Stimulated activated naive CD4-positive, alpha-beta T cell treated with Interleukin-2 at 50 U/mL for 16 hours (primary cell): ENCODE measurements around the gene NEURL2.
"Not testable (repeated sequence)": the region's sequence is repeated elsewhere in the genome, so short reads cannot be mapped to it uniquely, and the experiment has no call there.

ENCODE experiments used
- DNase-seq: peaks from one replicate; lab custom pipeline; 2025; lab: John Stamatoyannopoulos, UW

NEURL2 gene

GRCh38 chr20:45898285-45898684 is 7.3 kb upstream of the NEURL2 start:
- no peak for DNase-seq

DNA sequence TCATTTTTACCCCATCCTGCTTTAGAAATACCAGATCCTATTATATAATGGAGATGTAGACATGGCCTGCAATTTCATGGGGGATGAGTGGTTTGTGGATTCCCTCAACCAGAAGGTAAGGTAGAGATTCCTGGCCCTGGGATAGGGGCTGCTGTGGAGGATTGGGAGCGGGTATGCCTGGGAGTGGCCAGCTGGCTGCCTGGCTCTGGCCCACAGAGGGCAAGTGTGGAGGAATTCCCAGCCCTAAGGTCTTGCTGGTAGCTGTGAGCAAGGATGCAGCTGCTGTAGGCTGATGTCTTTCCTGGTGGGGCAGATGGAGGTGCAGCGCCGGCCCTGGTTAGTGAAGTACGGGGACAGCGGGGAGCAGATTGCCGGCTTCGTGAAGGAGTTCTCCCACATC is 6.7 kb upstream of the NEURL2 start:
- DNase-seq, result no peak

GRCh38 chr20:45897289-45897688 is 6.3 kb upstream of the NEURL2 start:
- no peak for DNase-seq

DNA sequence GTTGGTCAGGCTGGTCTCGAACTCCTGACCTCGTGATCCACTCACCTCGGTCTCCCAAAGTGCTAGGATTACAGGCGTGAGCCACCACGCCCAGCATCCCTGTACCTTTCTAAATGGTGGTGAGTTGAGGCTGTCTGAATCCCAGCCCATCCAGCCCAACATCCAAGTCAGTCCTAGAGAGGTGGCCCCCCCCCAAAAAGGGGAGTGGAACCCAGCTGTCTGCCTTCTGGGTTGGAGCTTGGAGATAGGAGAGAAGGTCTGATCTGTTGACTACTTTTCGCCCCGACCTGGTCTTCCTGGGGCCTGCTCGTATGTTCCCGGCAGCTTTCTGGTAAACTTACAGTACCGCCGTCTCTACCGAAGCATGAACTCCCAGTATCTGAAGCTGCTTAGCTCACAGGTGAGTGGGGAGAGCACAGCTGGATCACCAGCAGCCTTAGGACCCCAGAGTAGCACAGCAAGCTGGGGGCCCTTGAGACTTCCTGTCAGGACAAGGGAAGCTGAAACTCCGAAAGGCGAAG is 5.7 kb upstream of the NEURL2 start:
- DNase-seq, result no peak

DNA sequence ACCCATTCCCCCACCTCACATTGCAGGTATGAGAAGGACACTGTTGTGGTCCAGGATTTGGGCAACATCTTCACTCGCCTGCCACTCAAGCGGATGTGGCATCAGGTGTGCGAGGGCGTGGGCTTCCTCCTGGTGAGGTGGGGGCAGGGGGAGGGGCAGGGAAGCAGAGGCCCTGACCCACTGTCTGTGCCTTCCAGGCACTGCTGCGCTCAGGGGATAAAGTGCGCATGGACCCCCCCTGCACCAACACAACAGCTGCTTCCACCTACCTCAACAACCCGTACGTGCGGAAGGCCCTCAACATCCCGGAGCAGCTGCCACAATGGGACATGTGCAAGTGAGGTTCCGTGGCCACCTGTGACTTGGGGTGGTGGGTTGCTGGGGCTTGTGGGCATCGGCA is 3.8 kb upstream of the NEURL2 start:
- DNase-seq, result no peak

- DNase-seq, result no peak
These were observed 2.8 kb upstream of the NEURL2 start for GRCh38 chr20:45893831-45894230.

GRCh38 chr20:45892828-45893500 is 2.0 kb upstream of the NEURL2 start:
- peak; percentile 10 for DNase-seq

DNA sequence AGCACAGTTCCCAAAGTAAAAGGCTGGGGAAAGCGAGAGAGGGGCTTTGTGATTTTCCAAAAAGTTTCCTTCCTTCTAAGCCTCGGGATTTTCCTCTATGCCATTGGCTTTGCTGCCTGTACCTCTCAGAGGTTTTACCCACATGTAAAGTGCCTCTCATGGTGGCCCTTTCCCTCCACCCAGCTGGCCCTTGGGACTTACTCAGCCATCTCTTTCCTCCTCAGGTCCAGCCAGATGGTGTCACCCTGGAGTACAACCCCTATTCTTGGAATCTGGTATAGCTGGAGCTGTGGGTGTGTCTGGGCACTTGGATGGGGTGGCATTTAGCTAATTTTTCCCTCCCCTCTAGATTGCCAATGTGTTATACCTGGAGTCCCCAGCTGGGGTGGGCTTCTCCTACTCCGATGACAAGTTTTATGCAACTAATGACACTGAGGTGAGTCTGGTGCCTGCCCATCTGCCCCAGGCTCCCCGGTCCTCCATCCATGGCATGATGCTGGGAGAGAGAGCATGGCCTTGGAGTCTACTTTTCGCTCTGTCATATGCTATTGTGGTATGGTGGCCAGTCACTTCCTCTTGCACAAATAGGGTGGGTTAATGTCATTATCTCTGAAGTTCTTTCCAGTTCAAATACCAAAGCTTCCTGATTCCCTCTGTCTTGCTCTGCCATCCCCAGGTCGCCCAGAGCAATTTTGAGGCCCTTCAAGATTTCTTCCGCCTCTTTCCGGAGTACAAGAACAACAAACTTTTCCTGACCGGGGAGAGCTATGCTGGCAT is 1.2 kb upstream of the NEURL2 start:
- DNase-seq, result no peak

- peak; percentile 24 for DNase-seq
These were observed 677 bp downstream of the NEURL2 start for GRCh38 chr20:45890077-45890984.

GRCh38 chr20:45888681-45889080 is 2.3 kb downstream of the NEURL2 start:
- no peak for DNase-seq

DNA sequence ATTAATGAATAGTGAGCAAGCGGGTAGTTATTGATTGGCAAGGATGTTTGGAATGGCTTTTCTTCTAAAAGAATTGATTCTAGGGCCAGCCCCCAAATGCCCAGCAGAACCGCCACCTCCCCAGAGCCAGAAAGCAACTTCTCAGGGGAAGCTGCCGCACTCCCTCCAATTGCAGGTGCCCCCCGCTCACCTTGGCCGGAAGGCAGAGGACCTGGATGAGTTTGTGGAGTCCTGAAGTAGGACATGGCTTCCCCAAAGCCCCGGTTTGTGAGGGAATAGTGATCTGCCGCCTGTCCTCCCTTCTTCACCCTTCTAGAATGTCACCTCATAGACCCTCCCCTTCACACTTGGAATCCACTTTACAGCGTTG is 3.7 kb downstream of the NEURL2 start, which contains the start of gene SPATA25:
SPATA25 (minus strand) TSS at position 277 of the 370 bp plus-strand sequence; CDS start at position 245, 32 bp downstream.
- no peak for DNase-seq

GRCh38 chr20:45886590-45887345 is 4.2 kb downstream of the NEURL2 start:
- DNase-seq, result no peak

GRCh38 chr20:45883100-45883469 is 7.9 kb downstream of the NEURL2 start:
- DNase-seq, result no peak

- DNase-seq, result no peak
These were observed 8.4 kb downstream of the NEURL2 start for GRCh38 chr20:45882469-45883099.

DNA sequence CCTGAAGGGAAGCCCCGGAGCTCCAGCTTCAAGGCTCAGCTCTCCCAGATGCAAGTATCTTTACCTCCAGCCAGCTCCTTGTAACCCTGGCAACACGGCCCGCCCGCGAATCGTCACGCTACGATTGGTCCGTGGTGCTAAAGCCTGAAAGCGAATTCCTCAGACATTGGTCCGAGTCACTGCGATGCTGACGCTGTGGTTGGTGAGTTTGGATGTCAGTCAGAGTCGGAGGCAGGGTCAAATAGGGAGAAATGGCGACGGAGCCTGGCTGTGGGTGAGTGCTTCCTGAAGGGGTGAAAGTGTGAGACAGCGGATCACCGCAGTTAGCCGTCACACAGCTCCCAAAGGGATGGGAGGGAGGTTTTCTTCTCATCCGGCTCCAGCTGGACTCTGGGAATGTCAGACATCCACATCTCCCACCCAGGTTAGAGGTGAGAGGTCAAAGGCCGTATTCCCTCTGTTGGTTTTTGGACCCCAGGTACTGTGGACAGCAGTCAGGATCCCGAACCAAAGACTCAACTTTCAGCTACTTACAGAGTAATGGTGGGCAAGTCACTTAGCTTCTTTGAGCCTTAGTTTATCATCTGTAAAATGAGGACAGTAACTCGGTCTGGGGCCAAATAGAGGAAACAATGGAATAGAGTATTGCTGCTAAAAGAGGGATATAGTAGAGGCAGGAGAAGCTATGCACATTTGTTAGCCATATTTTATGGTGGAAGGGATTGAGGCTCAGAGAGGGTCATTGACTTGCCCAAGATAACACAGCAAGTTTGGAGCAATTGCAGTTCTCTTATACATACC is 9.8 kb downstream of the NEURL2 start, which contains the start of gene ZSWIM1:
ZSWIM1 (plus strand) TSS at position 240 of the 801 bp plus-strand sequence. CDS start 1,366 bp downstream, outside the sequence.
- peak; percentile 97 for DNase-seq

DNA sequence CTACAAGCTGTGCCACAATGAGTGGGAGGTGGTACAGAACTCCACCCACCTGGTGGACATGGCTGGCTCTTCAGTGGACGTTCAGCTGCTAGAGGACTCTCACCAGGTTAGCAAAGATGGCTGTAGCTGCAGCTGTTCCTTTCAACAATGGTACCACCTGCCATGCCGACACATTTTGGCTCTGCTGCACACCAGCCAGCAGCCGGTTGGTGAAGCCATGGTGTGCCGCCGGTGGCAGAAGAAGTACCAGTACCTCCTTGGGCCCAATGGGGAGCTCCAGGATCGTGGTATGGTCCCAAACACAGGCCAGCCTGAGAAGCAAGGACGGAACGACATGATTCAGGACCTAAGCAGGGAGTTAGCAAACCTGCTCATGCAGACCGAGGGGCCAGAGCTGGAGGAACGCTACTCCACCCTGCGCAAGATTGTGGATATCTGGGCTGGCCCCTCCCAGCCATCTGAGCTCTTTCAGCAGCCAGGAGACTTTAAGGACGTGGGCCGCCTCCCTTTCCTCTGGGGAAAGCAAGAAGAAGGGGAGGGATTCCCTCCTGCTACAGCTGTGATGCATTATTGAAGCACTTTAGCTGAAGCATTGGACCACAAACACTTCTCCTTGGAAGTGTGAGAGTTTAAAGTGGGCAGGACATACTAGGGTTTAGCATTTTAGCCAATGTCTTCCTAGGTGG is 12.8 kb downstream of the NEURL2 start:
- DNase-seq, result no peak

DNA sequence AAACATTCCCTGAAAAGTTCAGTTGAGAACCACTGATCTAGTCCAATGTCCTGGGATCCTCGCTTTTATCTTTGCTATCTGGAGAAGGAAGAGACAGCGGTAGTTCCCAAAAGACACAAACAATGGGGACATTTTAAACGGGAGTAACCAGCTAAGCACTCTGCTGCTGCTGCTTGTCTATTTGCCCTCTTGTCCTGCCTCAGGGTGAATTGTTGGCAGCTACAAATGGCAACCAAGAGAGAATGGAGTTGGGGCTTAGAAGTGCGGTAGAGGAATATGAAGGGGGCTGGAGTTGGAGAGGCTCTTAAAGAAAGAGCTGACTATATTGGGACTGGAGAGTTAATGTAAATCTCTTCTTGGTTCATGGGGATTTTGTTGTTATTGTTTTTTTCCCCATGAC is 16.4 kb downstream of the NEURL2 start:
- DNase-seq, result no peak

GRCh38 chr20:45874104-45874481 is 16.9 kb downstream of the NEURL2 start:
- not testable (repeated sequence) for DNase-seq

GRCh38 chr20:45873409-45874103 is 17.5 kb downstream of the NEURL2 start:
- no peak for DNase-seq
